K562 (cell line): Measurements from ENCODE around the gene KRTAP16-1. TPM values are rescaled to one million over a fixed set of nuclear protein-coding genes. Genes with fewer than 3 reads are reported as not detected.

Experiments used
- ATAC-seq: fragments of 200-7000 bp; cut with Tn5 transposase; 3 replicates; pipeline ENCODE4 v1.9.1; 2020; ENCODE audit warnings: moderate library complexity
- BruUV-seq: library from RNA; stranded (reverse); fragments of 400-500 nt; replicated peaks from 2 replicates; lab custom pipeline; 2021; lab: Mats Ljungman, UMichigan
- CTCF ChIA-PET: fragments of 300-600 bp; formaldehyde crosslinking; extraction: SDS; loops from one replicate; lab custom pipeline; 2021; ENCODE audit warnings: low intra/inter-chr PET ratio; lab: Yijun Ruan, JAX
- POLR2A ChIA-PET: fragments of 300-600, 350-650 bp; sonication (Branson Sonifier 250); formaldehyde crosslinking; extraction: SDS; loops from one replicate; lab custom pipeline; 2021; ENCODE audit warnings: antibody characterized with exemption, inconsistent platforms; lab: Yijun Ruan, JAX
- DNase-seq, 4 experiments: peaks; one replicate each; pipeline versions ENCODE4 v3.0.0 to v3.0.0-alpha.2; 2011 to 2018; ENCODE audit warnings: low spot score in 3 of 4, mixed read lengths in 3 of 4; ENCODE audit errors: extremely low read depth in 1 of 4
- FAIRE-seq: peaks from 2 replicates; lab custom pipeline; 2011; peaks lifted over from hg19 to GRCh38; lab: Jason Lieb, UNC
- H2AFZ ChIP-seq: 2 replicates; pipeline ENCODE4 v1.6.0; 2011; ENCODE audit warnings: low read depth, low read length, control low read depth, inconsistent platforms
- H3K27ac ChIP-seq: fragments of 200-600 bp; 3 replicates; pipeline ENCODE4 v1.8.0; 2011; ENCODE audit warnings: low read depth, mild to moderate bottlenecking, control low read depth, inconsistent platforms, low read length, moderate library complexity, mixed read lengths; ENCODE audit errors: extremely low read depth
- H3K27me3 ChIP-seq, 2 experiments: fragments of 300-600 bp in 1 of 2; 2 replicates in 1 of 2; 3 replicates in 1 of 2; pipeline versions ENCODE4 v1.6.0 to v1.8.0; 2011; ENCODE audit warnings: inconsistent platforms in 2 of 2, low read length in 2 of 2, mild to moderate bottlenecking in 1 of 2, mixed read lengths in 1 of 2, moderate library complexity in 1 of 2; ENCODE audit not compliant: control insufficient read depth in 2 of 2, insufficient read depth in 2 of 2
- H3K36me3 ChIP-seq: fragments of 300-600 bp; 3 replicates; pipeline ENCODE4 v1.8.0; 2011; ENCODE audit warnings: mild to moderate bottlenecking, low read length, inconsistent platforms; ENCODE audit not compliant: control insufficient read depth, insufficient read depth
- H3K4me1 ChIP-seq, 2 experiments: fragments of 200-600 bp in 1 of 2; replicated peaks in 1 of 2; 2 replicates in 1 of 2; 3 replicates in 1 of 2; pipeline versions ENCODE4 v1.5.1 to v1.8.0; 2011; ENCODE audit warnings: inconsistent platforms in 2 of 2, low read length in 2 of 2, mild to moderate bottlenecking in 1 of 2, mixed read lengths in 1 of 2, moderate library complexity in 1 of 2; ENCODE audit not compliant: control insufficient read depth in 2 of 2, insufficient read depth in 2 of 2
- H3K4me2 ChIP-seq: 2 replicates; pipeline ENCODE4 v1.6.1; 2011; ENCODE audit warnings: low read length, control low read depth, inconsistent platforms, mixed read lengths; ENCODE audit not compliant: insufficient read depth
- H3K4me3 ChIP-seq: fragments of 200-600 bp; sonication (generic), shearing (Covaris generic); 2 replicates; pipeline ENCODE4 v1.5.1; 2016; ENCODE audit warnings: control low read depth, inconsistent platforms
- H3K79me2 ChIP-seq: fragments of 200-600 bp; 3 replicates; pipeline ENCODE4 v1.8.0; 2011; ENCODE audit warnings: low read length, inconsistent platforms; ENCODE audit not compliant: control insufficient read depth, insufficient read depth
- H3K9ac ChIP-seq, 2 experiments: 2 replicates each; pipeline versions ENCODE4 v1.6.0 to v1.6.1; 2011; ENCODE audit warnings: low read depth in 2 of 2, low read length in 2 of 2, control low read depth in 1 of 2, inconsistent platforms in 1 of 2, mild to moderate bottlenecking in 1 of 2, mixed read lengths in 1 of 2; ENCODE audit not compliant: insufficient read depth in 1 of 2
- H3K9me1 ChIP-seq: one replicate; pipeline ENCODE4 v1.6.0; 2011; ENCODE audit warnings: inconsistent platforms, mild to moderate bottlenecking, low read length, moderate library complexity; ENCODE audit not compliant: control insufficient read depth, insufficient read depth
- H3K9me3 ChIP-seq: replicated peaks from 2 replicates; pipeline ENCODE4 v1.5.1; 2011; ENCODE audit warnings: low read depth, low read length, inconsistent platforms; ENCODE audit not compliant: control insufficient read depth, insufficient read depth
- H4K20me1 ChIP-seq: replicated peaks from 2 replicates; pipeline ENCODE4 v1.6.1; 2011; ENCODE audit warnings: low read length, inconsistent platforms, mixed read lengths; ENCODE audit not compliant: control insufficient read depth, insufficient read depth
- CBX5 ChIP-seq: IDR thresholded peaks from 2 replicates; pipeline ENCODE4 v1.6.1; 2014; ENCODE audit warnings: low read depth, borderline replicate concordance
- HDAC2 ChIP-seq: fragments of 450-650 bp; IDR thresholded peaks from 2 replicates; pipeline ENCODE4 v1.6.1; 2016; ENCODE audit warnings: mild to moderate bottlenecking
- HNRNPLL ChIP-seq: fragments of 200-400 bp; formaldehyde crosslinking; IDR thresholded peaks from 2 replicates; pipeline ENCODE4 v1.6.1; 2017; ENCODE audit warnings: low read length, low read depth, mild to moderate bottlenecking; ENCODE audit not compliant: poor library complexity, severe bottlenecking
- ZNF436 ChIP-seq: fragments of 250-450, 450-650 bp; sonication (Bioruptor Pico); formaldehyde crosslinking; IDR thresholded peaks from 2 replicates; pipeline ENCODE4 v1.7.0; 2020; ENCODE audit warnings: mild to moderate bottlenecking
- WGBS: fragments of 100-300 bp; shearing (Covaris generic); methylation state at CpG from one replicate; pipeline ENCODE4 v1.1.6; 2016; ENCODE audit warnings: low coverage, mixed read lengths; ENCODE audit not compliant: insufficient coverage; ENCODE audit errors: missing lambda C conversion rate; 5-methylcytosine and 5-hydroxymethylcytosine counted together
- in situ Hi-C: fragments of 300-500 bp; cut with MboI; formaldehyde crosslinking; loops from 4 replicates; pipeline ENCODE4 v1.15.0; 2018; ENCODE audit warnings: inconsistent platforms, mixed read lengths
- intact Hi-C: fragments of 100-400 bp; cut with micrococcal nuclease; formaldehyde crosslinking; loops from 2 replicates; pipeline ENCODE4 v1.14.2; 2022
- polyA plus RNA-seq, 8 experiments: library from polyadenylated mRNA; depleted of rRNA in 4 of 8; stranded (reverse) in 5 of 8; unstranded in 3 of 8; fragments of >200 nt; fragmentation: Nextera tagmentation in 2 of 8; fragmentation: Illumina TruSeq in 1 of 8; extraction: Ambion mirVana in 2 of 8; extraction: Trizol in 1 of 8; gene quantifications; 2 replicates each; pipeline versions ENCODE4 v1.2.1 to v1.2.3, GENCODE V29; 2011 to 2014; ENCODE audit warnings: inconsistent platforms in 1 of 8, missing spikeins in 1 of 8
- total RNA-seq, 7 experiments: library from RNA; depleted of rRNA in 6 of 7; stranded (reverse); fragments of >200 nt in 6 of 7; fragmentation: Illumina TruSeq in 2 of 7; extraction: Trizol in 2 of 7; gene quantifications; 2 replicates each; pipeline versions ENCODE4 v1.2.1 to v1.2.3, GENCODE V29; 2011 to 2021; ENCODE audit warnings: low replicate concordance in 1 of 7
- TF ChIP-seq, protein P1 (sequence below), 3 experiments: IDR thresholded peaks in 2 of 3; conservative IDR thresholded peaks in 1 of 3; 2 replicates each; pipeline ENCODE4 v1.5.1; 2011 to 2012; ENCODE audit warnings: low read length in 3 of 3, mild to moderate bottlenecking in 3 of 3, control low read depth in 2 of 3, improper control_type of control experiment in 1 of 3, inconsistent platforms in 1 of 3, low read depth in 1 of 3, mixed read lengths in 1 of 3, moderate library complexity in 1 of 3; ENCODE audit not compliant: insufficient read depth in 2 of 3
- TF ChIP-seq, protein P2 (sequence below): sonication (generic); formaldehyde crosslinking; IDR thresholded peaks from 2 replicates; pipeline ENCODE4 v1.8.0; 2023; ENCODE audit warnings: mild to moderate bottlenecking, missing genetic modification reagents

Gene KRTAP16-1
- total and polyA plus RNA-seq, 9 of the 15 experiments (the other 6 are each of a cell fraction or from before 2014, with no cell fraction given), result not detected

DNA sequence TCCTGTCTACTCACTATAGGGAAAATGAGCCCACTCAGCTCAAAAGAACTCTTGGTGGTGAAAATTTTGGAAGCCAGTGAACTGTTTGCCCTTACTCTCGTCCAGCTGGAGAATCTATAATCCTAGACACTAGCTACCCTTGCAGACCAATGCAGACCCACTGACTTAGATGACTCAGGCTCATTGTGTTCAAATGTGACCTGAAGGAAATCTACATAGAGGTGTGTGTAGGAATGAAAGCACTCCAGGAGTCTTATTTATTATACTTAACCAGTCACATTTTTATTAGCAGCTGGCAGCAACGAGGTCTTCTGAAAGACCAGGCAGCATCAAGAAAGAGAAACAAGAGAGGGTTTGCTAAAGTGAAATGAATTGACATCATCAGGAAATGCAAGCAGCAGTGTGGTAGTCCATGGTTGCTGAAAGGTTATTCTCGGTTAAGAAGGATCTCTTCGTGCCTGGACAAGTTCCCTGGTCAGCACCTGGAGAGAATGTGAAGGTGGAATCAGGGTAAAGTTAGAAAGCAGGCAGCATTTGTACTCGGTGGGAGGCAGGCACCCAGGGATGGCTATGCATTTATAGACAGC, 7.8 kb downstream of the KRTAP16-1 start:
- no peak overlapping the region for H2AFZ ChIP-seq
- FAIRE-seq (no peak), ATAC-seq (no peak), DNase-seq (no peak)
- H3K9me3 ChIP-seq, result no peaks in the 10 kb centered on the region
- H3K9ac ChIP-seq, result no peak overlapping the region
- intact Hi-C loops (no loop called here), in situ Hi-C loops (no loop called here)
- peaks cover 0 to 27% of the 10 kb centered on the region in 2 experiments; a peak in 2 of 5 replicates for H3K27me3 ChIP-seq
- H3K36me3 ChIP-seq, result no peaks in the 10 kb centered on the region
- no peak overlapping the region for H3K27ac ChIP-seq
- no peaks in the 10 kb centered on the region for H3K9me1 ChIP-seq
- H3K79me2 ChIP-seq, result no peaks in the 10 kb centered on the region
- no peak overlapping the region for H3K4me2 ChIP-seq
- TF ChIP-seq ZNF436 (CRISPR knock-in tag) (no peak), HNRNPLL (no peak)
- 0% methylated on average over 5 of the region's 5 CpGs for WGBS
- POLR2A ChIA-PET, result interaction anchor here (0.6 kb wide), 1 partner anchor 636 kb away, joined by 3 read pairs; the partner anchor contains the start of gene KRT222
- H4K20me1 ChIP-seq, result no peaks in the 10 kb centered on the region
- CTCF ChIA-PET, result no interaction called here
- H3K4me3 ChIP-seq, result no peak overlapping the region
- H3K4me1 ChIP-seq, result no peaks in the 10 kb centered on the region
- BruUV-seq, result no TSS peak

DNA sequence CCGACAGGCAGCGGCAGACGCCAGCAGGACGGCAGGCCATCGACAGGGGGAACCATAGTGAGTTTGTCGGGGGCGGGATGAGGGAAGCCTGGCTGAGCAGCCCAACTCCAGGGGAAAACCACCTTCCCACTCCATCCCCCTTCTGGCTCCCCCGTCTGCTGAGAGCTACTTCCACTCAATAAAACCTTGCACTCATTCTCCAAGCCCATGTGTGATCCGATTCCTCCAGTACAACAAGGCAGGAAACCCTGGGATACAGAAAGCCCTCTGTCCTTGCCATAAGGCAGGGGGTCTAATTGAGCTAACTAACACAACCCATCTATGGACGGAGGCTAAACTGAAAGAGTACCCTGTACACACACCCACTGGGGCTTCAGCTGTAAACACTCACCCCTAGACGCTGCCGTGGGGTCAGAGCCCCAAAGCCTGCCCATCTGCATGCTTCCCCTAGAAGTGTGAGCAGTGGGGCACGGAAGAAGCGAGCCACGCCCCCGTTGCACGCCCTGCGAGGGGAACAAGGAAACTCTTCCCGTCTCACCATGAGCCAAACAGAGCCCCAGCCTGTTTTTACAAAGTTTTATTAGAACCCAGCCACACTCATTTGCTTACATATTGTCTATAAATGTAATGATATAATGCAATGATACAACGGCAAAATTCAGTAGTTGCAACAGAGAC, 10.5 kb downstream of the KRTAP16-1 start:
- POLR2A ChIA-PET, result no interaction called here

More for the DNA sequence above, 10.5 kb downstream of the KRTAP16-1 start:
- DNase-seq (no peak), FAIRE-seq (no peak), ATAC-seq (no peak)
- H3K9me3 ChIP-seq, result no peaks in the 10 kb centered on the region
- H3K4me2 ChIP-seq, result no peak overlapping the region
- no peaks in the 10 kb centered on the region for H4K20me1 ChIP-seq
- H3K27me3 ChIP-seq, result peaks cover 0 to 27% of the 10 kb centered on the region in 2 experiments; a peak in 2 of 5 replicates
- H3K9ac ChIP-seq, result no peak overlapping the region
- H3K36me3 ChIP-seq, result no peaks in the 10 kb centered on the region
- CTCF ChIA-PET, result no interaction called here
- no TSS peak for BruUV-seq
- H3K4me3 ChIP-seq, result no peak overlapping the region
- H3K79me2 ChIP-seq, result no peaks in the 10 kb centered on the region
- intact Hi-C loops, result no loop called here
- H3K4me1 ChIP-seq, result no peaks in the 10 kb centered on the region
- H2AFZ ChIP-seq, result no peak overlapping the region
- H3K9me1 ChIP-seq, result no peaks in the 10 kb centered on the region
- H3K27ac ChIP-seq, result no peak overlapping the region
- TF ChIP-seq, protein P1, sequence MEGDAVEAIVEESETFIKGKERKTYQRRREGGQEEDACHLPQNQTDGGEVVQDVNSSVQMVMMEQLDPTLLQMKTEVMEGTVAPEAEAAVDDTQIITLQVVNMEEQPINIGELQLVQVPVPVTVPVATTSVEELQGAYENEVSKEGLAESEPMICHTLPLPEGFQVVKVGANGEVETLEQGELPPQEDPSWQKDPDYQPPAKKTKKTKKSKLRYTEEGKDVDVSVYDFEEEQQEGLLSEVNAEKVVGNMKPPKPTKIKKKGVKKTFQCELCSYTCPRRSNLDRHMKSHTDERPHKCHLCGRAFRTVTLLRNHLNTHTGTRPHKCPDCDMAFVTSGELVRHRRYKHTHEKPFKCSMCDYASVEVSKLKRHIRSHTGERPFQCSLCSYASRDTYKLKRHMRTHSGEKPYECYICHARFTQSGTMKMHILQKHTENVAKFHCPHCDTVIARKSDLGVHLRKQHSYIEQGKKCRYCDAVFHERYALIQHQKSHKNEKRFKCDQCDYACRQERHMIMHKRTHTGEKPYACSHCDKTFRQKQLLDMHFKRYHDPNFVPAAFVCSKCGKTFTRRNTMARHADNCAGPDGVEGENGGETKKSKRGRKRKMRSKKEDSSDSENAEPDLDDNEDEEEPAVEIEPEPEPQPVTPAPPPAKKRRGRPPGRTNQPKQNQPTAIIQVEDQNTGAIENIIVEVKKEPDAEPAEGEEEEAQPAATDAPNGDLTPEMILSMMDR (IDR thresholded peaks at IDR 0.05 in 2 of 3, conservative IDR thresholded peaks at IDR 0.05 in 1 of 3; ENCODE audit: insufficient read depth in 2 of 3, low read depth in 1 of 3, low read length in 3 of 3), result 0 out of 6 replicates have a peak, but pooled peaks of 2 of the 3 experiments have one; percentile 2 to 15
- TF ChIP-seq, protein P2, sequence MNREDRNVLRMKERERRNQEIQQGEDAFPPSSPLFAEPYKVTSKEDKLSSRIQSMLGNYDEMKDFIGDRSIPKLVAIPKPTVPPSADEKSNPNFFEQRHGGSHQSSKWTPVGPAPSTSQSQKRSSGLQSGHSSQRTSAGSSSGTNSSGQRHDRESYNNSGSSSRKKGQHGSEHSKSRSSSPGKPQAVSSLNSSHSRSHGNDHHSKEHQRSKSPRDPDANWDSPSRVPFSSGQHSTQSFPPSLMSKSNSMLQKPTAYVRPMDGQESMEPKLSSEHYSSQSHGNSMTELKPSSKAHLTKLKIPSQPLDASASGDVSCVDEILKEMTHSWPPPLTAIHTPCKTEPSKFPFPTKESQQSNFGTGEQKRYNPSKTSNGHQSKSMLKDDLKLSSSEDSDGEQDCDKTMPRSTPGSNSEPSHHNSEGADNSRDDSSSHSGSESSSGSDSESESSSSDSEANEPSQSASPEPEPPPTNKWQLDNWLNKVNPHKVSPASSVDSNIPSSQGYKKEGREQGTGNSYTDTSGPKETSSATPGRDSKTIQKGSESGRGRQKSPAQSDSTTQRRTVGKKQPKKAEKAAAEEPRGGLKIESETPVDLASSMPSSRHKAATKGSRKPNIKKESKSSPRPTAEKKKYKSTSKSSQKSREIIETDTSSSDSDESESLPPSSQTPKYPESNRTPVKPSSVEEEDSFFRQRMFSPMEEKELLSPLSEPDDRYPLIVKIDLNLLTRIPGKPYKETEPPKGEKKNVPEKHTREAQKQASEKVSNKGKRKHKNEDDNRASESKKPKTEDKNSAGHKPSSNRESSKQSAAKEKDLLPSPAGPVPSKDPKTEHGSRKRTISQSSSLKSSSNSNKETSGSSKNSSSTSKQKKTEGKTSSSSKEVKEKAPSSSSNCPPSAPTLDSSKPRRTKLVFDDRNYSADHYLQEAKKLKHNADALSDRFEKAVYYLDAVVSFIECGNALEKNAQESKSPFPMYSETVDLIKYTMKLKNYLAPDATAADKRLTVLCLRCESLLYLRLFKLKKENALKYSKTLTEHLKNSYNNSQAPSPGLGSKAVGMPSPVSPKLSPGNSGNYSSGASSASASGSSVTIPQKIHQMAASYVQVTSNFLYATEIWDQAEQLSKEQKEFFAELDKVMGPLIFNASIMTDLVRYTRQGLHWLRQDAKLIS (CRISPR knock-in tag), result no peak
- TF ChIP-seq CBX5, result no peak
- TF ChIP-seq HDAC2, result no peak
- in situ Hi-C loops, result loop anchor here (5.0 kb wide), 1 partner anchor 56 kb away; no protein-coding TSS in a partner anchor
- WGBS, result 2% methylated on average over 20 of the region's 20 CpGs
